ENCODE results near the gene GALNTL6.

Gene GALNTL6

GRCh38 chr4:172243551-172243950 is 430.3 kb downstream of the GALNTL6 start:
- no peak for DNase-seq

GRCh38 chr4:172245516-172245915 is 432.3 kb downstream of the GALNTL6 start:
- no peak for DNase-seq

- no peak for DNase-seq
These were observed 440.2 kb downstream of the GALNTL6 start for GRCh38 chr4:172253409-172253808.

GRCh38 chr4:172256820-172257219 is 443.6 kb downstream of the GALNTL6 start:
- DNase-seq, result no peak

- DNase-seq, result no peak
These were observed 457.2 kb downstream of the GALNTL6 start for GRCh38 chr4:172270397-172270796.

- DNase-seq, result no peak
These were observed 473.9 kb downstream of the GALNTL6 start for GRCh38 chr4:172287117-172287516.

- DNase-seq, result no peak
These were observed 492.5 kb downstream of the GALNTL6 start for GRCh38 chr4:172305698-172306097.

GRCh38 chr4:172308078-172308477 is 494.9 kb downstream of the GALNTL6 start:
- no peak for DNase-seq

GRCh38 chr4:172311682-172312081 is 498.5 kb downstream of the GALNTL6 start:
- no peak for DNase-seq

GRCh38 chr4:172323288-172323687 is 510.1 kb downstream of the GALNTL6 start:
- DNase-seq, result no peak

GRCh38 chr4:172344308-172344938 is 531.2 kb downstream of the GALNTL6 start:
- DNase-seq, result no peak

GRCh38 chr4:172348426-172348825 is 535.2 kb downstream of the GALNTL6 start:
- DNase-seq, result no peak

GRCh38 chr4:172352356-172352755 is 539.2 kb downstream of the GALNTL6 start:
- DNase-seq, result no peak

GRCh38 chr4:172356016-172356415 is 542.8 kb downstream of the GALNTL6 start:
- no peak for DNase-seq

- no peak for DNase-seq
These were observed 543.9 kb downstream of the GALNTL6 start for GRCh38 chr4:172357006-172357540.

- DNase-seq, result no peak
These were observed 549.4 kb downstream of the GALNTL6 start for GRCh38 chr4:172362569-172362968.

- no peak for DNase-seq
These were observed 556.3 kb downstream of the GALNTL6 start for GRCh38 chr4:172369471-172369959.

- no peak for DNase-seq
These were observed 564.4 kb downstream of the GALNTL6 start for GRCh38 chr4:172377486-172378140.

GRCh38 chr4:172379834-172380233 is 566.6 kb downstream of the GALNTL6 start:
- DNase-seq, result no peak

- no peak for DNase-seq
These were observed 577.1 kb downstream of the GALNTL6 start for GRCh38 chr4:172390331-172390730.

- no peak for DNase-seq
These were observed 579.5 kb downstream of the GALNTL6 start for GRCh38 chr4:172392741-172393140.

GRCh38 chr4:172393220-172393619 is 580.0 kb downstream of the GALNTL6 start:
- no peak for DNase-seq

- DNase-seq, result no peak
These were observed 591.5 kb downstream of the GALNTL6 start for GRCh38 chr4:172404676-172405075.

- no peak for DNase-seq
These were observed 597.2 kb downstream of the GALNTL6 start for GRCh38 chr4:172410363-172410762.

Data from activated T-cell treated with anti-CD3 and anti-CD28 coated beads, Interleukin-2, amount 50 U/mL, for 48 hours (primary cell).